Loucy (cell line): ENCODE results near the gene RAD51B.

Source experiments
- H2AFZ ChIP-seq: fragments of 200-600 bp; sonication (generic); 2 replicates; pipeline ENCODE4 v1.6.0; 2016; ENCODE audit warnings: antibody characterized with exemption, mild to moderate bottlenecking, low read length, moderate library complexity
- H3F3A ChIP-seq: fragments of 200-600 bp; 2 replicates; pipeline ENCODE4 v1.6.0; 2016; ENCODE audit warnings: antibody characterized with exemption, low read depth, mild to moderate bottlenecking
- H3K27me3 ChIP-seq: fragments of 200-600 bp; sonication (generic); 2 replicates; pipeline ENCODE4 v1.6.1; 2014; ENCODE audit warnings: low read length, mild to moderate bottlenecking; ENCODE audit not compliant: insufficient read depth, poor library complexity, severe bottlenecking
- H3K36me3 ChIP-seq: fragments of 200-600 bp; sonication (generic); 2 replicates; pipeline ENCODE4 v1.6.1; 2016; ENCODE audit warnings: low read length; ENCODE audit not compliant: insufficient read depth
- H3K4me1 ChIP-seq: fragments of 200-600 bp; sonication (generic); 2 replicates; pipeline ENCODE4 v1.5.1; 2014; ENCODE audit warnings: low read length, mild to moderate bottlenecking; ENCODE audit not compliant: insufficient read depth, poor library complexity, severe bottlenecking
- H3K4me2 ChIP-seq: fragments of 200-600 bp; sonication (generic); 2 replicates; pipeline ENCODE4 v1.6.0; 2014; ENCODE audit warnings: antibody characterized with exemption, low read length, low read depth, mild to moderate bottlenecking; ENCODE audit not compliant: poor library complexity, severe bottlenecking
- H3K4me3 ChIP-seq: fragments of 200-600 bp; sonication (generic); 2 replicates; pipeline ENCODE4 v1.5.1; 2014; ENCODE audit warnings: low read length, mild to moderate bottlenecking, mixed read lengths; ENCODE audit not compliant: poor library complexity, severe bottlenecking
- H3K79me2 ChIP-seq: fragments of 200-600 bp; sonication (generic); 2 replicates; pipeline ENCODE4 v1.6.1; 2014; ENCODE audit warnings: low read length; ENCODE audit not compliant: insufficient read depth
- H3K9ac ChIP-seq: fragments of 200-600 bp; sonication (generic); 2 replicates; pipeline ENCODE4 v1.6.0; 2014; ENCODE audit warnings: mild to moderate bottlenecking, low read depth, low read length, moderate library complexity; ENCODE audit not compliant: poor library complexity, severe bottlenecking
- H3K9me2 ChIP-seq: fragments of 200-600 bp; sonication (generic); replicated peaks from 2 replicates; pipeline ENCODE4 v1.6.1; 2016; ENCODE audit warnings: low read depth, low read length, mixed read lengths
- H3K9me3 ChIP-seq: fragments of 200-600 bp; sonication (generic); 2 replicates; pipeline ENCODE4 v1.6.1; 2014; ENCODE audit warnings: mild to moderate bottlenecking, antibody characterized with exemption, low read length, low read depth; ENCODE audit not compliant: insufficient read depth
- H4K20me1 ChIP-seq: fragments of 200-600 bp; sonication (generic); 2 replicates; pipeline ENCODE4 v1.6.0; 2014; ENCODE audit warnings: antibody characterized with exemption, low read length, mild to moderate bottlenecking; ENCODE audit not compliant: insufficient read depth, poor library complexity, severe bottlenecking
- CTCF ChIP-seq: fragments of 200-600 bp; sonication (generic); conservative IDR thresholded peaks from 2 replicates; pipeline ENCODE4 v1.5.1; 2014; ENCODE audit warnings: mild to moderate bottlenecking, antibody characterized with exemption, low read length
- EZH2phosphoT487 ChIP-seq: fragments of 200-600 bp; IDR thresholded peaks from 2 replicates; pipeline ENCODE4 v1.6.1; 2018; ENCODE audit warnings: antibody characterized with exemption, mild to moderate bottlenecking, moderate library complexity, borderline replicate concordance

Gene RAD51B

GRCh38 chr14:68198713-68199495 lies 379.3 kb downstream of the RAD51B start:
- Histone ChIP-seq H3K4me1 (peaks cover 22% of the 10 kb centered on the region), H4K20me1 (no peaks in the 10 kb centered on the region), H3K4me2 (peak overlapping the region; percentile 47), H2AFZ (peak overlapping the region; percentile 69), H3K79me2 (no peaks in the 10 kb centered on the region), H3K4me3 (peak overlapping the region; percentile 4), H3K36me3 (no peaks in the 10 kb centered on the region), H3K9ac (peak overlapping the region; percentile 26), H3F3A (no peaks in the 10 kb centered on the region), H3K27me3 (no peaks in the 10 kb centered on the region), H3K9me3 (no peaks in the 10 kb centered on the region), H3K9me2 (no peaks in the 10 kb centered on the region)
- no peak for TF ChIP-seq EZH2phosphoT487
- TF ChIP-seq CTCF: no peak

- H2AFZ ChIP-seq: peak overlapping the region; percentile 69
- H3K9me2 ChIP-seq: no peaks in the 10 kb centered on the region
- peak overlapping the region; percentile 4 for H3K4me3 ChIP-seq
- no peaks in the 10 kb centered on the region for H3K79me2 ChIP-seq
- H3K36me3 ChIP-seq: no peaks in the 10 kb centered on the region
- no peak for TF ChIP-seq EZH2phosphoT487
- TF ChIP-seq CTCF: no peak
- H3F3A ChIP-seq: no peaks in the 10 kb centered on the region
- no peaks in the 10 kb centered on the region for H3K27me3 ChIP-seq
- peaks cover 25% of the 10 kb centered on the region for H3K4me1 ChIP-seq
- peak overlapping the region; percentile 47 for H3K4me2 ChIP-seq
- H3K9ac ChIP-seq: peak overlapping the region; percentile 26
- H4K20me1 ChIP-seq: no peaks in the 10 kb centered on the region
- H3K9me3 ChIP-seq: no peaks in the 10 kb centered on the region
Observed at GRCh38 chr14:68199554-68200151, 380.1 kb downstream of the RAD51B start.

- Histone ChIP-seq H3K4me1 (peaks cover 37% of the 10 kb centered on the region), H4K20me1 (no peaks in the 10 kb centered on the region), H3K4me2 (no peak overlapping the region), H3K9me3 (no peaks in the 10 kb centered on the region), H3K27me3 (no peaks in the 10 kb centered on the region), H3K9me2 (no peaks in the 10 kb centered on the region), H3K79me2 (no peaks in the 10 kb centered on the region), H3K4me3 (no peak overlapping the region), H3K9ac (no peak overlapping the region), H3K36me3 (no peaks in the 10 kb centered on the region), H3F3A (no peaks in the 10 kb centered on the region), H2AFZ (no peak overlapping the region)
- TF ChIP-seq CTCF (no peak), EZH2phosphoT487 (no peak)
Observed at GRCh38 chr14:68203871-68204270, 384.3 kb downstream of the RAD51B start.
